HG03097 (cell line): ENCODE measurements around the gene TPSD1.
"Not testable (repeated sequence)": the region's sequence is repeated elsewhere in the genome, so short reads cannot be mapped to it uniquely, and the experiment has no call there.

Experiments used
- ATAC-seq: cut with Tn5 transposase; IDR thresholded peaks from one replicate; pipeline ENCODE4 v1.9.1; 2021; ENCODE audit not compliant: unreplicated experiment, low FRiP score

Gene TPSD1

DNA sequence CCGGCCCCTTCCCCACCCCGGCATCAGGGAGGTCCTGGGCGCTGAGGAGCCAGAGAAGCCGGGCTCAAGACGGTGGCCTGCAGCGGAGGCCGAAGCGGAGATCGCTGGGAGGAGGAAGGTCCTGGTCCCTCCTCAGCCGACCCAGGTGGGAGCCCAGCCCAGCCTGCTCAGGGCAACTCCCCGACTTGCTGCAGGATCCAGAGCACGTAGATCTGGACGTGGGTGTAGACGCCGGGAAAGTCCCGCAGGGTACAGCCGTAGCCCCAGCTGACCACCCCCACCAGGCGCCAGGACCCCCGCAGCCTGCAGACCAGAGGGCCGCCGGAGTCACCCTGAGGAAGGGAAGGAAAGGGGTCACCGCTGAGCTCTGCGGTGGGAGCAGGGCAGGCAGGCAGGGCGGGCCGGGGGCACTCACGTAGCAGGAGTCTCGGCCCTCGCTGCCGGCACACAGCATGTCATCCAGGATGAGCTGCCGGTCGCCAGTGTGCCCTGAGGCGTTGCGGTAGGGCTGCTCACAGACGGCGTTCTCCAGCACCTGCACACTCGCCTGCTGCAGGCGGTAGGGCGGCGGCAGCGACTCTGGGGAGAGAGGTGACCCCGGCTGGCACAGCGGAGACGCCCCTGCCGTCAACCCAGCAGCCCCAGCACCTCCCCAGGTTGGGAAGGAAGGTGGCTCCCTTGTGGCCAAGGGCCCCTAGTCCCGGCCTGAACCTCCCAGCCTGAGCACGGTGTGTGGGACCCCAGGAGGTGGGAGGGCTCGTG lies 5.4 kb downstream of the TPSD1 start:
- no peak for ATAC-seq

GRCh38 chr16:1262210-1262845 lies 6.5 kb downstream of the TPSD1 start:
- ATAC-seq: no peak

GRCh38 chr16:1262846-1263221 lies 7.0 kb downstream of the TPSD1 start:
- no peak for ATAC-seq

DNA sequence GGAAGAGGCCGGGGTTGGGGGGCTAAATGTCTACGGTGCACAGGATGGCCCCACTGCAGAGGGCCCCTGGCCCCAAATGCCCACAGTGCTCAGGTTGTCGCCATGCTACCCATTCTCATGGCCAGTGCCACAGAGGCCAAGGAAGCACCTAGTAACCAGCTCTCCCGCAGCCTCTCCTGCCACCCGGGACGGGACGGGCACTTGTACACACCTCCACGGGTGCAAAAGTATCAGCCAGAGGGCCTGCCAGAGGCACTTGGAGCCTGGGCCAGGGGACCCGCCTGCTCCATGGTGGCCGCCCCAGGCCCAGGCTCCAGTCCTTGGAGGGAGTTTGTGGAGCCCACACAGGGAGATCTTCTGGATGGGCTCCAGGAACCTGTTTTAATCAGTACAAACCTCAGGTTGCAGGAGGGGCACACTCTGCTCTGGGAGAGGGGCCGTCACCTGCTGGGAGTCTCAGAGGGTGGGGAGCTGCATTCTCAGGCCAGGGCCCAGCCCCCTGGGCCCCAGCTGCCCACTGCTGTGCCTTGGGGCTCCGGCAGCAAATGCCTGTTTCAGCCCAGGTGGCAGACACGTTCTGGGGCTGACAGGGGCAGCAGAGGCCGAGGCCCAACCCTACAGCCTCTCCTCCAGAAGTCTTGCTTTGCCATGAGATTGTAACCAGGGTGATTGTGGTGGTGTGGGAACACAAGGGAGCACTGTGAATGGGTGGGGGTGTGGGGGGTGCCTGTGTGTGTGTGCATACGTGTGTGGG lies 7.9 kb downstream of the TPSD1 start:
- ATAC-seq: no peak

GRCh38 chr16:1264345-1265089 lies 8.6 kb downstream of the TPSD1 start:
- no peak for ATAC-seq

DNA sequence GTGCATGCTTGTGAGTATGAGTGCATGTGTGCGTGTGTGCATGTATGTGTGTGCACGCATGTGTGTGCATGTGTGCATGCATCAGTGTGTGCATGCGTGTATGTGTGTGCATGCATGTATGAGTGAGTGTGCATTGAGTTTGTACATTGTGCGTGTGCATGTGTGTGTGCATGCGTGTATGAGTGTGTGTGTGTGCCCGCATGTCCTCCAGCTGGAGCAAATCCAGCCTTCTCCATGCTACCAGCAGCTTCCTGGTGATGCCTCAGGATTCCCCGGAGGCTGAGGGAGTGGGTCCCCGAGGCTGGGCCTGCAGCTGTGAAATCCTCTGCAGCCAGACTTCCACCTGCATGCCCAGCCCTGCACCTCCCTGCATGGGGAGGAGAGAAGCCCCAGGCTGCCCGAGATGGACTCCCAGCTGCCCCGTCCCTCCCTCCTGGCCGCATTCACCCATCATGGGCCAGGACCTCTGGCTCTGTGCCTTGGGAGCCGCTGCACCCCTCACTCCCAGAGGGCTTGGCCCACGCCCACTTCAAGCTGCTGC lies 9.3 kb downstream of the TPSD1 start:
- no peak for ATAC-seq

DNA sequence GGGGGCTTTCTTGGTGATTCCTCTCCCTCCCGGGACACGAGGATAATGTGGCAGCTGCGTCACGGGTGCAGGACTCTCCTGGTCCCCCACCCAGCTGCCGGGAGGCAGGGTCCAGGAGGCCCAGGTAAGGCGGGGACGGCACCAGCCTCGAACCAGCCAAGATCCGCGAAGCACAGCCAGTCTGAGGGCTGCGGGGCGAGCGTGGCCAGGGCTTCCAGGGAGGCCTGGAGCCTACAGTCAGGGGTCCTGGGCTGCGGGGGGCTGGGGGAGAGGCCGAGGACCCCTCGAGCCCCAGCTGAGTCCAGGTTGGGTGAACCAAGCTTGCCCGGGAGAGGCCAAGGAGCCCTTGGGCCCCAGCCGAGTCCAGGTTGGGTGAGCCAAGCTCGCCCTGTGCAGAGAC lies 10.0 kb downstream of the TPSD1 start:
- no peak for ATAC-seq

GRCh38 chr16:1269418-1269817 lies 13.5 kb downstream of the TPSD1 start:
- not testable (repeated sequence) for ATAC-seq

- no peak for ATAC-seq
Observed at GRCh38 chr16:1271380-1271723, 15.5 kb downstream of the TPSD1 start.

- ATAC-seq: not testable (repeated sequence)
Observed at GRCh38 chr16:1271724-1272413, 16.0 kb downstream of the TPSD1 start.

DNA sequence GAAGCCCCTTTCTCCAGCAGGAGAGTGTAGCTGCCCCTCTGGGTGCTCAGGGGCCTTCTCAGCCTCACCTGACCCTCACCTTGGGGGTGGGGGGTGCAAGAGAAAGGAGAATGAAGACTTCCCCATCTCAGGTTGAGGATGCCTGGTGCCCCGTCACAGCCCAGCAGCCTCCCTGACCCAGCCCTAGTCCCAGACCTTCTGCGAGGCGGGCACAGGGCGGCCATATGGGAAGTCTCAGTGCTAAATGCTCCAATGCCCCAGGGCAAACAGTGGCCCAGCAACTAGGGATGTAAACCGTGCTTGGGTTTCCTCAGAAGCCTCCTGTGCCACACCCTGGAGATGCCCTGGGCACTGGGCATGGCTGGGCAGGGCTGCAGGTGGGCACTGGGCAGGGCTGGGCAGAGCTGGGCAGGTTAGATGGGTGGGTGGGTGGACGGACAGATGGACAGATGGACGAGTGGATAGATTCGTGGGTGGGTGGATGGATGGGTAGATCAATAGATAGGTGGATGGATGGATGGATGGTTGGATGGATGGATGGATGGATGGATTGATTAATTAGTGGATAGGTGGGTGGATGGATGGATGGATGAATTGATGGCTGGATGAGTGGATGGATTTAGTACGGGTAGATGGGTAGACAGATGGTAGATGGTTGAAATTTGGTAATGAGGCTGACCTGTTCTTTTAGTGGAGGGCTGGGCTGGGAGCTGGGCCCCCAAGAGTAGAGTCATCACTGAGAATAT lies 16.8 kb downstream of the TPSD1 start:
- no peak for ATAC-seq

DNA sequence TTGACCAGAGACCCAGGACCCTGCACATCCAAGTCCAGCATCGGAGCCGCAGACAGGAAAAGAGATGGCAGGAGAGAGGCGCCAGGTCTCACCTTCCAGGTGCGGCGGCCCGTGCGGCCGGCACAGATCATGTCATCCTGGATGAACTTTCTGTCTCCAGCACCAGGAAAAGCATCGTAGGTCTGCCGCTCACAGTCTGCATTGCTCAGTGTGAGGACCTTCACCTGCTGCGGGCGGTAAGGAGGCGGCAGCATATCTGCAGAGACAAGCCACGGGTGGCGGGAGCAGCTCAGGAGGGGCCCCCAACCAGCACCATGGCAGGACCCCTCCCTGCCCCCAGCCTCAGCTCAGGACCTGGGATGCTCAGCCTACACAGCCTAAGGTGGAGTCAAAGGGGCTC lies 17.9 kb downstream of the TPSD1 start:
- no peak for ATAC-seq

GRCh38 chr16:1274767-1275166 lies 18.9 kb downstream of the TPSD1 start:
- ATAC-seq: no peak

- no peak for ATAC-seq
Observed at GRCh38 chr16:1275791-1276579, 20.1 kb downstream of the TPSD1 start.

GRCh38 chr16:1276580-1276878 lies 20.7 kb downstream of the TPSD1 start:
- ATAC-seq: no peak

DNA sequence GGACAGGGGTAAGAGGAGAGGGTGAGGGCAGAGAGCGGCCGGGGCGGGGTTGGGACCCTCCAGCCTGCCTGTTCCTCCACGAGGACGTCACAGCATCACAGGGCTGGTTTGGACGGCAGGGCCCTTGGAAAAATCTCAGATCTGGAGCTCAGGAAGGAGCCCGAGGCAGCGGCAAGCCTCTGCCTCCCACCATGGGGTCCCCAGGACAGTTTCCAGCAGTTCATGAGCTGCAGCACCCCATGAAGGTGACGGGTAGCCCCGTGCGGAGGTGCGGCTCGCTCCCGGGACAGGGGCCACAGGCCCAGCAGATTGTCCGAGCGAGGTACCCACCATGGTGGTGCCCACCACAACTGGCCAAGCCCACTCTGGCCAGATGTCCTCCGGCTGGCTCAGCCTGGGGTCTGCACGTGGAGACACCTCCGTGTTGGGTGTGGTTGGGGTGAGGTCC lies 21.3 kb downstream of the TPSD1 start:
- ATAC-seq: no peak

DNA sequence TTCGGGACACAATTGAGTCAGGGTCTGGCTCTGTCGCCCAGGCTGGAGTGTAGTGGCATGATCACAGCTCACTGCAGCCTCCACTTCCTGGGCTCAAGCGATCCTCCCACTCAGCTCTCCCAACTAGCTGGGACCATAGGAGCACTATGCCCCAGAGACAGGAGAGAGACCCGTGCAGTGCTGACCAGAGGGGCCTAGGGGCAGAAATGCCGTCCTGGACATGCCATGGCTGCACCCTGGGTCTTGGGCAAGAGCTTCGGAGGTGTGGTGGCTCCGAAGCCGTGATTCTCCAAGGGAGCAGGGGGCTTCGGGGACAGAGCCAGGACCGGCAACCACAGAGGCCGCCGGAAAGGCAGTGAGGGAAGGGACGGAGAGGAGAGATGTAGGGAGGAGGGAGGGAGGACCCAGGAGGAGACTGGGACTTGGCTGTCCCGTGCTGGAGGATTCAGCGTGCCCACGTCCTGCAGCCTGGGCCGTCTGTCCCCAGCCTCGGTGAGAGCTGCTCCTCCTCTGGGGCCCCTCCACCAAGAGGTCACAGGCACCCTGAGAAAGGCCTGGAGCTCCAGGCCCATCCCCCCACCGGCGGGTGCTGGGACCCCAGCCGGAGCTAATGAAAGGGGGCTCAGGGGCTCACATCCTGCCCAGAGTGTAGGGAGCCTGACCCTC lies 21.9 kb downstream of the TPSD1 start:
- ATAC-seq: no peak

- ATAC-seq: no peak
Observed at GRCh38 chr16:1278477-1278876, 22.6 kb downstream of the TPSD1 start.
